GM21737 (cell line): ENCODE measurements around the gene N4BP3.
A peak's percentile ranks its signal among the peaks of the same experiment; 100 is the strongest.

Experiments
- ATAC-seq: cut with Tn5 transposase; IDR thresholded peaks from one replicate; pipeline ENCODE4 v1.9.1; 2021; ENCODE audit warnings: mild to moderate bottlenecking, moderate library complexity; ENCODE audit not compliant: unreplicated experiment

The N4BP3 gene

GRCh38 chr5:178098685-178099084 is 14.6 kb upstream of the N4BP3 start:
- ATAC-seq: no peak

- ATAC-seq: no peak
Measured at GRCh38 chr5:178103612-178104011, 9.7 kb upstream of the N4BP3 start.

GRCh38 chr5:178104492-178104891 is 8.8 kb upstream of the N4BP3 start:
- no peak for ATAC-seq

- no peak for ATAC-seq
Measured at GRCh38 chr5:178106086-178106485, 7.2 kb upstream of the N4BP3 start.

- no peak for ATAC-seq
Measured at GRCh38 chr5:178106556-178107239, 6.6 kb upstream of the N4BP3 start.

GRCh38 chr5:178107756-178108310 is 5.5 kb upstream of the N4BP3 start:
- ATAC-seq: no peak

GRCh38 chr5:178108446-178108845 is 4.9 kb upstream of the N4BP3 start:
- ATAC-seq: no peak

GRCh38 chr5:178108966-178109365 is 4.4 kb upstream of the N4BP3 start:
- ATAC-seq: no peak

GRCh38 chr5:178110511-178110910 is 2.8 kb upstream of the N4BP3 start:
- no peak for ATAC-seq

GRCh38 chr5:178111925-178112324 is 1.4 kb upstream of the N4BP3 start:
- ATAC-seq: no peak

- ATAC-seq: no peak
Measured at GRCh38 chr5:178112545-178112944, 787 bp upstream of the N4BP3 start.

- ATAC-seq: no peak
Measured at GRCh38 chr5:178113841-178114324, 551 bp downstream of the N4BP3 start.

- ATAC-seq: no peak
Measured at GRCh38 chr5:178114325-178115135, 1.2 kb downstream of the N4BP3 start.

GRCh38 chr5:178115136-178115813 is 1.9 kb downstream of the N4BP3 start:
- ATAC-seq: no peak

- no peak for ATAC-seq
Measured at GRCh38 chr5:178115814-178116142, 2.4 kb downstream of the N4BP3 start.

GRCh38 chr5:178116143-178116885 is 3.0 kb downstream of the N4BP3 start:
- ATAC-seq: peak; percentile 38

- ATAC-seq: no peak
Measured at GRCh38 chr5:178117923-178118701, 4.8 kb downstream of the N4BP3 start.

- no peak for ATAC-seq
Measured at GRCh38 chr5:178119915-178120606, 6.7 kb downstream of the N4BP3 start.

GRCh38 chr5:178120607-178121357 is 7.5 kb downstream of the N4BP3 start:
- ATAC-seq: peak; percentile 70
